IPS-11a (cell line): ENCODE results near the gene COX7A2.
A peak's percentile ranks its signal among the peaks of the same experiment; 100 is the strongest.

Experiments
- H3K4me3 ChIP-seq: one replicate; pipeline ENCODE4 v1.5.1; 2013; ENCODE audit warnings: low read depth, low read length, control low read depth

The COX7A2 gene

DNA sequence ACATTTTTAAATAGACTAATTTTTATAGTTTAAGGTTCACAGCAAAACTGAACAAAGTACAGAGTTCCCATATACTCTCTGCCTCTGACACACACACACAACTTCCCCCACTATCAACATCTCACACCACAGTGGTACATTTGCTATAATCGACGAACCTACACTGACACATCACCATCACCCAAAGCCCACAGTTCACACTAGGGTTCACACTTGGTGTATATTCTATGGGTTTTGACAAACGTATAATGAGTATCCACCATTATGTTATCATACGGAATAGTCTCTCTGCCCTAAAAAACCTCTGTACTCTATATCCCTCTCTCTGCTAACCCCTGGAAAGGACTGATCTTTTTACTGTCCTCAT, 25.4 kb upstream of the COX7A2 start:
- H3K4me3 ChIP-seq: no peak overlapping the region

DNA sequence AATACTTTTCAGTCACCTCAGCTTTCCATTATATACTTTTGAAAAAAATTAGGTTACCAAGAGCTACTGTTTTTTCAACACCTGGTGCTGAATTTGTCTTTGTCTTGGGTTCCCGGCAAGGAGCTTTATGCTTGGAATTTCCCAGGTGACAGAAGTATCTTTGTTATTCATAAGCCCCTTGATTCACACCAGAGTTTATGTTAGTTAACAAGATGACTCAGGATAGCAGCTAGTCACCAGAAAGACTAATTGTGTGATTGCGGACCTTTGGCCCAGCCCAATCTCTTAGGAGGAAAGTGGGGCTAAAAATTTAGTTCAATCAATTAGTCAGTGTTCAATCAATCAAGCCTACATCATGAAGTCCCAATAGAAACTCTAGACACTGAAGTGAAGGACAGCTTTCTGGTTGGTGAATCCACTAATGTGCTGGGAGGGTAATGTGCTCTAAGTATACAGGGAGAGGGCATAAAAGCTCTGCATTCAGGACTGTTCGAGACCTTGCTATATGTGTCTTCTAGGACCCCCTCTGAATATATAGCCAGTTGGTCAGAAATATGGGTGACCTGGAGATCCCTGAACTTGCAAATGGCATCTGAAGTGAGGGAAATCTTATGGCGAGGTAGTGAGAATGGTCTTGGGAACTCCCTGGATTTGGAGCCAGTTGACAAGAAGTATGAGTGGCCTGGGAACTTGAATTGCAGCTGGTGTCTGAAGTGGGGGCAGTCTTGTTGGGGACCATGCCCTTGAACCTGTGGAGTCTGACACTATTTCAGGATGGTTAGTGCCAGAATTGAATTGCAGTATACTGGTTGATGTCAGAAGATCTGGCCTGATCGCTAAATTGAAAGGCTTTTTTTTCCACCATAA, 24.8 kb upstream of the COX7A2 start:
- H3K4me3 ChIP-seq: no peak overlapping the region

DNA sequence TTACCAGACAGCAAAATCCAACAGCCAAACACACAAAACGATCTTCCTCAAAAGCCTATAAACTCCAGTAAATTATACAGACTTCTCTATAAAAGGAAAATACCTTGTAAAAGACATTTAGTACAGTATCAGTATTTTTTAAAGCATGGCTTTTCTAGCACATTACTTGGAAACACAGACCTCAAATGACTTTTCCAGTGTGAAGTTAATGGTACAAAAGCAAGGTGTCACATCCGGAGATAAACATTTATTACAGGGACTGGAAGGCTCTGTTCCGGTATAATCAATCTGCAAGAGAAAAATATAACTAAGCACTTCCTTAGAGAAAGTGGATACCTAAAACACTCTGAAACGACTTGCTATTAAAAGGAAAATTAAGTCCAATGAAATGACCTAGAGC, 23.9 kb upstream of the COX7A2 start:
- H3K4me3 ChIP-seq: no peak overlapping the region

DNA sequence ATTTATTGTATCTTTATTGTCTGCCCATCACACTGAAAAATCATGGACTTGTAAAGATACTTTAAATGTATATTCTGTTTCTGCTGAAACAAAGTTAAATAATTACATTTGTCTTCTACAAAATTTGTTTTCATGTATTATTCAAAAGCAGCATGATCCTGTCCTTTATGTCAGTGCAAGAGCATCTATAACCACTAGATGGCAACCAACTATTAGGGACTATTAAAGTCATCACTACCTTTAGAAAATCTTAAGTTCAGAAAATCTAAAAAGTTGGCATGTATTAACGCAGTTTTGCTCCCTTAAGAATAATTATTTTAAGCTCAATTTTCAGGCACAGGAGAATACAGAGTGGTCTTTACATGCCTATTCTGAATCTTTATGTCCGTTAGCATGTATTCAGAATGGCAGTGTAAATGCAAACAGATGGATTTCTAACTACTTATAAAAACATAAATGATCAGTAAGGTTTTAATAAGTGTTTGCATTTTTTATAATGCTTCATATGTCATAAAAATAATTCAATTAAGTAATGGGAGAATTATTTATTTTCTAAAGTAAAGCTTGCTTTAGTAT, 23.2 kb upstream of the COX7A2 start:
- no peak overlapping the region for H3K4me3 ChIP-seq

DNA sequence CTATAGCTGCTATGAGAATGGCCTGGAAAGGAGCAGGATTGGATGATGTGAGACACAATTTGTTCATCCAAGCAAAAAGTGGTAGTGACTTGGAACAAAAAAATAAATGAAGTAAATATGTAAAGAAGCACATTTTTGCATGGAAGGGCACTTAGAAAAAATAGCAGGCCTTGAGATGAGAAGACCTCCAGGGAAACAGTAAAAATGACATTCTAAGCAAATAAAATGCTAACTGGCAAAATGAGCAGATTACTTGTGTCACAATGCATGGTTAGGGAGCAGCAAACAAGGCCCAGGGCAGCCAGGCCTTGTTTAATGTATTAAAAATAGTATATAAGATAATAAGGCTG, 19.8 kb upstream of the COX7A2 start:
- H3K4me3 ChIP-seq: no peak overlapping the region

DNA sequence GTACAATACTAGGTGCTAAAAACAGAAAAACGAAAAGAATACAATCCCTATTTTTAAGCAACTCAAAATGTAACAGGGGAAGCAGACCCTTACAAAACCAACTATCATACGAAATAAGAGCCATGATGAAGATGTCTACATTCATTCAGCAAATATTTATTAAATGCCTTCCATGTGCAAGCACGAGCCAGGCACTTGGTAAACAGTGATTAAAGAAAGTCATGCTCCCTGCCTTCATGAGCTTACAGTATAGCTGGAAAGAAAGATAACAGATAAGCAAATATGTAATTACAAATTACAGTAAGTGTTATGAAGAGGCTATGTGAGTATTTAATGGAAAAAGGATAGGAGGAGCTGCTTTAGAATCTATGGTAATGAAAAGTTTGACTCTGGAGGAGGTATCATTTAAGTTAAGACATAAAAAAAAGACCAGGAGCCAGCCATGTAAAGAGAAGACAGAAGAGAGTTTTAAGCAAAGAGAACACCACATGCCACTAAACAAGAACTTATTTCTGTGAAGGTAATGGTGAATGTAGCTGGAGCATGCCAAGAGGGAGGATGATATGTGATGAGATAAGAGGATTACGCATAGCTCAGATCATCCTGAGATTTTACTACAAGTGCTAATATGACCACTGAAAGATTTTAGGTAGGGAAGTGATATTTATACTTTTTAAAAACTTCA, 19.3 kb upstream of the COX7A2 start:
- no peak overlapping the region for H3K4me3 ChIP-seq

DNA sequence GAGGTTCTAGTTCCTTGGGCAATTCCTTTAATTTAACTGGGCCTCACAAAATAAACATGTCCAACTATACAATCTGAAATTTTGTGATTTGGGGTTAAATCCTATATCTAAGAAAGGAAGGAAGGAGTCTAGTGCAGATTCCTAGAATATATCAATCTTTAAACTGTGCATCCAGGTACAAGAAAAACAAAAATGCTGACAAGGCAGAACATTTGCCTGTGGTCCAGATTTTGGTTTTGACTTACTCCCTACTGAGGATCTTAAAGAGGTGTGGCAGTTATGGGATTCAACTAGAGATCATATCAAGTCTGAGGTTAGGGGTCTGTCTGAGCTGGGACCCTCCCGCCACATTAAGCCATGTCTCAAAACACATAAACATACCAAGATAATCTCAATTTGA, 17.7 kb upstream of the COX7A2 start:
- no peak overlapping the region for H3K4me3 ChIP-seq

DNA sequence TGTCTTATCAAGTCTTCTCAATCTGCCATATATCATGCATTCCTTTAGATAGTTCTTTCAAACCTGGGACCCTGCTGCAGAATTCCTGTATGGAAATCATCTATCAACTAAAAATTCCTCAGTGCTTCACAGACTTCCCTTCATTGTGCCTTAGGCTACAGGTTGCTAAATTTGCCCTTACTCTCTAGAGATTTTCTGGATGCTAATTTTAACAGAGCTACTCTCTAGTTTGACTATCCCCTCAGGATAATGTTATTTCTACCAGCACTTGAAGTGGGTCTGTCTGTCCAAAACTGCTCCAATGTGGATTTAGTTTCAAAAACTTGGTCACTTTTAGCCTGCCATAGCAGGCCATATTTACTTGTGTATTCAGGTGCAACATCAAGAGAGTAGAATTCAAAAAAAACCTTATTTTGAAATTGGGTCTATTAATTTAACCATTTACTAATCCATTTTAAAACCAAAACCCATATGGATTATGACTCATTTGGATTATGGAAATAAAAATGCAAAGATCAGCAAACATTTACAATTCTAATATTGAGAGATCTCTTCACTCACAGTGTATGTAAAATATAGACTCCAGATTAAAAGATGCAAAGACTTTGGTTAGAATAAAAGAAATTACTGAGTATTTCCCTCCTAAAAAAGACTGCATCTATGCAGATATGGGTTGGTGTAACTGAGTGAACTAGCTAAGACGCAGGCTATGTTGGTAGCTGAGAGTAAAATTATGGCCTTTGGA, 13.9 kb upstream of the COX7A2 start:
- no peak overlapping the region for H3K4me3 ChIP-seq

DNA sequence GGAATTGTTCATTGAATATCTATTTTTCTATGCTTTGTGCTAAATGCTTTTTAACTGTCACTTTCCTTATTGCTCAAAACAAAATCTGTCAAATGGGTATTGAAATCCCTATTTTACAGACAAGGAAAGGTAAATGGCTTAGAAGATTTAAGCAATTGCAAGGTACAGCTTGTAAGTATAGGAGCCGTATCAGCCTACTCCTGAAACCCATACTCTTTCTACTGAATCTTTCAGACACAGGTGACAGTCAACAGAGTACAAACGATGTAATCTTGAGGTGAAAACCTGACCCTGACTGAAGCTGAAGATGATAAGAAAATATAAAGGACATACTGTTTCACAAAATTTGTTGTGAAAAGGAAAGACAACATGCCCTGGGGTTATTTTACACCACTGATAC, 7.0 kb upstream of the COX7A2 start:
- no peak overlapping the region for H3K4me3 ChIP-seq

DNA sequence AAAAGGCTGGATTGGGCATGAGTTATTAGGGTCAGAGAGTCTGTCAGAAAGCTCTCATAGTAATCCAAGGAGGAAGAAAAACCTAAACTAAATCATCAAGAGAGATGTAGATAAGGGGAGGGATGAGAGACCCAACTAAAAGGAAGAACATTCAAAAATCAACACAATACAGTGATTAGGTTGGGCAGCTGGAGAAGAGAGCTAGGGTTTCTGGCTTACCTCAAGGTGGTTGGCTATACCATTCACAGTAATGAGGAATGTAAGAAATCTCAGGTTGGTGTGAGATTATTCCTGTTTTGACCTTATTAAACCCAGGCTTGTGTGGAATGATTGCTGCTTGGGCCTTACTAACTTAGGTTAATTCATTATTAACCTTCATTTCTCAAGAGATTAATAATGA, 6.2 kb upstream of the COX7A2 start:
- no peak overlapping the region for H3K4me3 ChIP-seq

DNA sequence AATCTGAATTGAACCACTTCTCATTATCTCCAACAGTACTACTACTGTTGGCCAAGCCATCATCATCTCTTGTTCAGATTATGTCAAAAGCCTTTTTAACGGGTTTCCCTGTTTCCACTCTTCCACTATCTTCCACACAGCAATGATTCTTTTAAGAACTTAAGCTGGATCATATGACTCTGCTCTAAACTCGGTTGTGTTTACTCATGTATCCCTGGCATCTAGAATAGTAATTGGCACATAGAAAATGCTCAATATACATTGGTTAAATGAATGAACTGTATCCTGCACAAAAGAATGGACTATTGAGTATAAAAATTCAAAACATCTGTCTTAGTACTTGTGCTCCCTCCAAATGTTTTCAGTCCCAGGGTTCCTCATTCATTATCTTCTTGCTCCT, 2.8 kb upstream of the COX7A2 start:
- no peak overlapping the region for H3K4me3 ChIP-seq

DNA sequence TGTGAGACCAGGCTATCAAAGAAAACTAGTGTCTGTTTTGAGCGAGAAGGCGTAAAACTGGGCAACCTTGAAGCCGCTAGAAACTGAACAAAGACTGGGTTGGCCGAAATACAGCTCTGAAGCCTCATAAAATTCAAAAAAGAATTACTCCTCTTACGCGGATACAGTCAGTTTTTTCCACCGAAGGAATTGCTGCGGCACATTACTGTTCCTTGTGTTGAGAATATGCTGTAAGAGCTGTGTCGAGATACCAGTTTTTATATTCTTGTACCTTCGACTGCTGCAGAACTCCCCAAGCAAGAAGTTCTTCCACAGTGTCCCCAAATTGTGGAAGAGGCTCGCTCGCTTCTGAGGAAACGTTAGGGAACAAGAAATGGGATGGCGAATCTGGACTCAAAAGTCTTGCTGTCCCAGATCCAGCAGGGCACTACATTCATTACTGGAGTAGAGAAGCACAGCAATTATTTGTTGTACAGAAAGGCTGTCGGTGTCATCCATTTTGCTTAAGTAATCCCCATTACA, 523 bp upstream of the COX7A2 start:
- H3K4me3 ChIP-seq: peak overlapping the region; percentile 99

DNA sequence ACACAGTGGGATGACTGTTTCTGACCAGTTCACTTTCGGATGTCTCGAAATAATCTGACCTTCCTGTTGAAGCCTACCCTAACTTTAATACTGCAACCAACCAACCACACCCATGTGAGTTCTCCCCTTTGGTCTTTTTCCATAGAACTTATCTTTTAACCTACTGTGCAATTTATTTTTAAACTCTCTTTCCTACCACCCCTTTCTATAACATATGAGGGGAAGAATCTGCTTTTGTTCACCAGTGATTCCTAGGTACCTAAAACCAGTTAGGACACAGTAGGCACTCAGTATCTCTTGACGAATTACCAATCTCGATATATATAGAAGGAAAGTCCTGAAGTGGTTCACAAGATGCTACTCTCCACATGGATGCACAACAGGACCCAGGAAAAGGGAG, 7.0 kb downstream of the COX7A2 start:
- H3K4me3 ChIP-seq: no peak overlapping the region

DNA sequence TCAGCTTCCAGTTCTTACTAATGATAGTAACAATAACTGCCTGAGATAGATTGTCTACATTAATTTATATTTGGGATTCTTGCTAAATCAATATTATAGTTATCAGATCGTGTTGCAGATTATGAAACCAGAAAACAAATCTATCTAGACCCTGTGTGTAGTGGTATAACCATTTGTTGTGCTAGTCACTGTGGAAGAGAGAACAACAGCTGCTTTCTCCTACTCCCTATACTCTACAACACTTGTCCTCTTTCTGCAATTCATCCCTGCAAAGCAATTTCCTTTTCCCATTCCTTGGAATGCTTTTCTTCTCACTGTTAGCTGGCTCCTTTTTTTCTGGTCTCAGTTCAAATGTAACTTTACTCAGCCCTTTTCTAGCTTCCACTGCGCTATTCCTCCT, 8.3 kb downstream of the COX7A2 start:
- no peak overlapping the region for H3K4me3 ChIP-seq

DNA sequence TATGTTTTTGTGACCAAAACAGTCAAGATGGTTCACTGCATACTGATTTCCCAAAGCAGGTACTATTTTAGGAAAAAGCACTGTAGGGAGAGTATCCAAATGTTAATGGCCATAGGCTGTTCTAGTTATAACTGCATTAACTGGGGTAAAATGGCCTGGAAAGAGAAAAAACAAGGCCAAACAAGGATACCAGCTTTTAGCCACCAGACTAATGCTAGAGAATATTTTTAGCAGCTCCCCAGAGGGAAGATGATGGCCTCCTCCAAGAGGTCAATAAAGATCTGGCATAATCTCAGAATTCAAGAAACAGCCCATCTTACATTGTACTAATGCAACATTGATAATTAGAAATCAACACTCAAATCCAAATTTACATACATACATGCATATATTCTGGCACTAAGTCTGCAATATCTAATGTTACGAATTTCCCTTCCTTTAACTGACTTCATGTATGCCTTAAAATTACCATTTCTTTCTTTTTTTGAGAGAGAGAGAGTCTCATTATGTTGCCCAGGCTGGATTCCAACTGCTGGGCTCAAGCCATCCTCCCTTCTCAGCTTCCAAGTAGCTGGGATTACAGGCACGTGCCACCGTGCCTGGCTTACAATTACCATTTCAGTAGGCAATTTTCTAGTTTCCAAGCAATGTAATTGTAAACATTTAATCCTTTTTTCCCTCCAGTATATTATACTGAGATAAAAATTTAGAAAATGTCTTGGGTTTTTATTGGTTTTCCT, 9.3 kb downstream of the COX7A2 start:
- H3K4me3 ChIP-seq: no peak overlapping the region

DNA sequence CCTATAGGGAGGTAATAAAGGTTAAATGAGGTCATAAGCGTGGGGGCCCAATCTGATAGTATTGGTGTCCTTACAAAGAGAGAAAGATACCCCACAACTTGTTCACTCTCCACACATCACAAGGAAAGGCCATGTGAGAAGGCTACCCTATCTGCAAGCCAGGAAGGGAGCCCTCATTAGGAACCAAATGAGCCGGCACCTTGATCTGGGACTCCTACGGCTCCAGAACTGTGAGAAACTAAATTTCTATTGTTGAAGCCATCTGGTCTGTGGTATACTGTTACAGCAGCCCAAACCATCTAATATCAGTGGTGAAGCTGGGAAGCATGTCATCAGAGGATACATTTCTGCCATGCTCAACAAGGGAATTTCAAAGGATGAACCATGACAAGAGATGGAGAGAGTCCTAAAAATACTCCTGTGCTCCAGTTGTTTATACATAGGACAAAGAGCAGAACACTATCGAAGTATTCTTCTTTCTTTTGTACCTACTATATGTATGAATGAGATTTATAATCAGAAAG, 10.4 kb downstream of the COX7A2 start:
- no peak overlapping the region for H3K4me3 ChIP-seq

DNA sequence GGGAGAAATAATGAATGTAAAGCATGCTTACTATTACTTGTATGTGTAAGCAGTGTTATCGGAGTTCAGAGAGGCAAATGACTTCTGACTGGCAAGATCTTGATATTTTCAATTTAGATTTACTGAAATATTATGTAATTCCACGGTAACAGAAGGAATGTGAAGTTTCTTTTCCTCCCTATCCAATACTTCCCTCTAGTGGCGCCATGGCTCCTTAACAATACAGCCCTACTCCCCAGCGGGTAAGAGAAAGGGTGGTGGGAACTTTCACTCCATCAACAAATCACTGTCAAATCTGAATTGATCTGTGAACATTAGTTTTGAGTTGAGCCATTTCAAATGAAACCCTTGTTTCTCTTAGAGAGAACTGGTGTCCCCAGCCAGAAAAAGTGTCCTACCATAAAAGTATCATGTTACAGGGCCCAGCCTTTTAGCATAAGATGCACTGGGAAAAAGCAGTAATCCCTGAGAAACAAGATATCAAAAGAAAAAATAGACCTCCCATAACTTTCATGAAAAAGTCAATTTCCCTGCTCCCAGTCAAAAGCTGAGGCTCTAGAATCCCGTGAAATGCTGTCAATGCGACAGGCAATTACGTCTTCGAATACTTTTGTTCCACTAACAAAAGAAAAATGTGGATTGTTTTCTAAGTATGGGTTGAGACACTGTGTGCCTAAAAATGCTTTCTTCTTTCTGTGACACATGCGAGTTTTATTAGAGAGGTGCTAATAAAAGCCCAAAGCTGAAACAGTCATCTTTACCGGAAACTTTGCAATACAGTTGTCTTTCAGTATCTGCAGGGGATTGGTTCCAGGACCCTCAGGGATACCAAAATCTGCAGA, 12.9 kb downstream of the COX7A2 start:
- no peak overlapping the region for H3K4me3 ChIP-seq

DNA sequence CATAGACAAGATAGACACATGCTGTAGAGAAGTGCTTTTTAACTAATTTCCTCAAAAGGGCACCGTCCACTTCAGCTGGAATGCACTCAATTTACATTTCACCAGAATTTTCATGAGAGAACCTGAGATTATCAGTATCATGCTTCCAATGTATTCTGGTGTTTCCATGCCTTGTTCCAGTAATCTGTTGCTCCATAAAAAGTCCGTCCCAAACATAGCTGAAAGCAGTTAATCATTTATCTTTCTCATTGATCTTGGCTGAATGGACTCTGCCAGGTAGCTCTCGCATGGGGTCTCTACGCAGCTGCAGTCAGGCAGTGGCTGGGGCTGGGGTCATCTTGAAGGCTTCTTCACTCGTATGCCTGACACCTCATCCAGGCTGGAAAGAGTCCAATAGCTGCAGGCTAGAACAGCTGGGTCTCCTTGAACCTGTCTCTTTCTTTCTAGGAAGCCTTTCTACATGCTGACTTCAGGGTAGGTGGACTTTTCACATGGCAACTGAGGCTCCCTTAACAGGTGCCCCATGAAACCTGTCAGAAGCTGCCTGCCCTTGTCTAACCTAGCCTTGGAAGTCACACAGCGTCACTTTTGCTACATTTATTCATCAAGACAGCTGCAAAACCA, 19.2 kb downstream of the COX7A2 start:
- no peak overlapping the region for H3K4me3 ChIP-seq

DNA sequence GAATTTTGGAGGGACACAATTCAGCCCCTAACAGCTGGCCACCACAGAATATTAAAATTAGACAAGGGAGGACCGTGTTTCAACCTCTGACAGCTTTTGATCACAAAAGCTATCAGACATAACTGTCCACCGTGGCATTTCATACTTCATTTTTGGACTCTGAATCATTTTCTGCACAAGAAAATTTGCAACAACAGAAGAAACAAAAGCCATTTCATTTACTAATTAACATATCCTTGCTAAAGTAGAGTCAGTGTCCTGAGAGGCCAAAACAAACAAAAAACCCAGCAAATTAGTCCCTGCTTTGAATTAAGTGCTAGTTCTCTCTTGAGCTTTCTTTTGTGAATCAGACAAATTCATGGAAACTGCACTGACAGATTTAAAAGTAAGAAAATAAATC, 20.2 kb downstream of the COX7A2 start:
- no peak overlapping the region for H3K4me3 ChIP-seq
